HepG2 (cell line): Measurements from ENCODE around the gene NPDC1. TPM values are rescaled to one million over a fixed set of nuclear protein-coding genes. Genes with fewer than 3 reads are reported as not detected.
A peak's percentile ranks its signal among the peaks of the same experiment; 100 is the strongest.

Source experiments
- AHR ChIP-seq: IDR thresholded peaks from 2 replicates; pipeline ENCODE4 v1.6.1; 2018; ENCODE audit warnings: missing genetic modification reagents, missing compliant biosample characterization
- BORCS8-MEF2B ChIP-seq: sonication (generic); formaldehyde crosslinking; IDR thresholded peaks from 2 replicates; pipeline ENCODE4 v1.8.0; 2022; ENCODE audit warnings: mild to moderate bottlenecking, missing genetic modification reagents
- CSRNP1 ChIP-seq: sonication (generic); formaldehyde crosslinking; IDR thresholded peaks from 2 replicates; pipeline ENCODE4 v1.8.1; 2023; ENCODE audit warnings: mild to moderate bottlenecking, missing genetic modification reagents
- FOSL1 ChIP-seq: sonication (generic); formaldehyde crosslinking; IDR thresholded peaks from 2 replicates; pipeline ENCODE4 v1.9.0; 2021; ENCODE audit warnings: missing genetic modification reagents, borderline replicate concordance
- FOXA3 ChIP-seq: IDR thresholded peaks from 2 replicates; pipeline ENCODE4 v1.6.1; 2016; ENCODE audit warnings: missing genetic modification reagents, missing compliant biosample characterization
- GATAD2A ChIP-seq: IDR thresholded peaks from 2 replicates; pipeline ENCODE4 v1.6.1; 2016
- GRHL1 ChIP-seq: sonication (generic); formaldehyde crosslinking; conservative IDR thresholded peaks from 2 replicates; pipeline ENCODE4 v1.8.0; 2022; ENCODE audit warnings: missing genetic modification reagents
- HNRNPLL ChIP-seq: fragments of 200-400 bp; formaldehyde crosslinking; IDR thresholded peaks from 2 replicates; pipeline ENCODE4 v1.6.1; 2017; ENCODE audit warnings: mild to moderate bottlenecking, low read depth, low read length; ENCODE audit not compliant: poor library complexity, severe bottlenecking
- IRF1 ChIP-seq: sonication (generic); formaldehyde crosslinking; IDR thresholded peaks from 2 replicates; pipeline ENCODE4 v1.4.0; 2020; ENCODE audit warnings: low read depth, mild to moderate bottlenecking, missing genetic modification reagents
- KAT8 ChIP-seq: IDR thresholded peaks from 2 replicates; pipeline ENCODE4 v1.6.1; 2016; ENCODE audit warnings: missing genetic modification reagents, missing compliant biosample characterization
- SNAPC2 ChIP-seq: sonication (generic); formaldehyde crosslinking; IDR thresholded peaks from 2 replicates; pipeline ENCODE4 v1.8.1; 2022; ENCODE audit warnings: mild to moderate bottlenecking, missing genetic modification reagents
- U2AF2 ChIP-seq: fragments of 200-400 bp; formaldehyde crosslinking; IDR thresholded peaks from 2 replicates; pipeline ENCODE4 v1.6.1; 2017; ENCODE audit warnings: low read depth, mild to moderate bottlenecking, low read length
- ZBTB1 ChIP-seq: sonication (generic); formaldehyde crosslinking; IDR thresholded peaks from 2 replicates; pipeline ENCODE4 v1.4.0; 2020; ENCODE audit warnings: missing genetic modification reagents, borderline replicate concordance
- ZHX1 ChIP-seq: sonication (generic); formaldehyde crosslinking; IDR thresholded peaks from 2 replicates; pipeline ENCODE4 v1.8.1; 2022; ENCODE audit warnings: low read depth, mild to moderate bottlenecking, missing genetic modification reagents
- ZNF543 ChIP-seq: sonication (generic); formaldehyde crosslinking; IDR thresholded peaks from 2 replicates; pipeline ENCODE4 v1.4.0; 2020; ENCODE audit warnings: mild to moderate bottlenecking, missing genetic modification reagents
- polyA plus RNA-seq, 8 experiments: library from polyadenylated mRNA; depleted of rRNA in 3 of 8; stranded (reverse) in 7 of 8; unstranded in 1 of 8; fragments of >200 nt; fragmentation: Illumina TruSeq in 4 of 8; extraction: Trizol in 4 of 8; gene quantifications; 2 replicates each; pipeline versions ENCODE4 v1.2.1 to v1.2.3, GENCODE V29; 2011 to 2016; ENCODE audit warnings: low read depth in 4 of 8, missing spikeins in 1 of 8, mixed read lengths in 1 of 8; ENCODE audit not compliant: insufficient read depth in 1 of 8
- total RNA-seq, 5 experiments: library from RNA; depleted of rRNA; stranded (reverse); fragments of >200 nt; fragmentation: Illumina TruSeq; extraction: Trizol; gene quantifications; 2 replicates each; pipeline ENCODE4 v1.2.3, GENCODE V29; 2016; ENCODE audit warnings: low read depth in 1 of 5
- TF ChIP-seq, protein P1 (sequence below), 2 experiments: sonication (generic) in 1 of 2; formaldehyde crosslinking in 1 of 2; IDR thresholded peaks; 2 replicates each; pipeline versions ENCODE4 v1.6.1 to v1.9.0; 2014 to 2022; ENCODE audit warnings: antibody characterized with exemption in 1 of 2, borderline replicate concordance in 1 of 2, inconsistent platforms in 1 of 2, low read depth in 1 of 2, missing genetic modification reagents in 1 of 2

NPDC1 gene
- total and polyA plus RNA-seq, 2 of the 13 experiments (the other 11 are each of a cell fraction or from before 2014, with no cell fraction given), result 0.84 to 5.4 TPM

DNA sequence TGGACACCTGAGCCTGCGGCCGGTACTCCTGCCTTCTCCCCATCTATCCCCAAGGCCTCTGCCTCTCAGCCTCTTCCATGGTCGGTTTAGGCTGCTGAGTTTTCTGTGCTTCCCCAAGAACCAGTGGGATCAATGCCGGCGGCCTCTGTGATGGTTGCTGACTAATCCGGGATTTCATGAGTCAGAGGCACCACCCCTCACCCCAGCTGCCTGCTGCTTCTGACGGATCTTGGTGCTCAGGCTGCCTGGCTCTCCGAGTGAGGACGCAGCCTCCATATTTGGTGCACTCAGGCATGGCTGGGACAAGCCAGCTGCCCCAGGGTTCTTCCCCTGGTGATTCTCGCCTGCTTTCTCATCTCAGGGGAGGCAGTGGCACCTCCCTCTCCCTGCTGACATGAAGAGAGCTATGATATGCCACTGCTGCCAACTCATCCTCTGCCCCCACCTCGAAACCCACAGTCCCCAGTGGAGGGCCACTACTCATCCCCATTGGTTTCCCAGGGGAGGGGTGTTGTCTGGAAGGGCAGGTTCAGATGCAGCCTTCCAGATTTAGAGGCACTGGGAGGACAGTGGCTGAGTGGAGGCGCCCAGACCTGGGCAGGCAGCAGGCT is 37.5 kb upstream of the NPDC1 start (continued):
- TF ChIP-seq ZHX1 (CRISPR knock-in tag), result no peak
- TF ChIP-seq U2AF2, result no peak
- no peak for TF ChIP-seq ZBTB1
- peak; percentile 52; the same call in 1 of the 2 replicates for TF ChIP-seq FOSL1 (CRISPR knock-in tag)
- no peak for TF ChIP-seq ZNF543 (CRISPR knock-in tag)
- TF ChIP-seq KAT8, result no peak
- TF ChIP-seq GATAD2A (CRISPR knock-in tag), result 0 out of 2 replicates have a peak, but pooled peaks have one; percentile 27
- no peak for TF ChIP-seq CSRNP1 (CRISPR knock-in tag)
- TF ChIP-seq FOXA3 (CRISPR knock-in tag), result no peak
- TF ChIP-seq SNAPC2 (CRISPR knock-in tag), result no peak
- TF ChIP-seq HNRNPLL, result no peak
- TF ChIP-seq BORCS8-MEF2B (CRISPR knock-in tag), result no peak
- TF ChIP-seq IRF1 (CRISPR knock-in tag), result no peak
- no peak for TF ChIP-seq GRHL1 (CRISPR knock-in tag)
- TF ChIP-seq, protein P1, sequence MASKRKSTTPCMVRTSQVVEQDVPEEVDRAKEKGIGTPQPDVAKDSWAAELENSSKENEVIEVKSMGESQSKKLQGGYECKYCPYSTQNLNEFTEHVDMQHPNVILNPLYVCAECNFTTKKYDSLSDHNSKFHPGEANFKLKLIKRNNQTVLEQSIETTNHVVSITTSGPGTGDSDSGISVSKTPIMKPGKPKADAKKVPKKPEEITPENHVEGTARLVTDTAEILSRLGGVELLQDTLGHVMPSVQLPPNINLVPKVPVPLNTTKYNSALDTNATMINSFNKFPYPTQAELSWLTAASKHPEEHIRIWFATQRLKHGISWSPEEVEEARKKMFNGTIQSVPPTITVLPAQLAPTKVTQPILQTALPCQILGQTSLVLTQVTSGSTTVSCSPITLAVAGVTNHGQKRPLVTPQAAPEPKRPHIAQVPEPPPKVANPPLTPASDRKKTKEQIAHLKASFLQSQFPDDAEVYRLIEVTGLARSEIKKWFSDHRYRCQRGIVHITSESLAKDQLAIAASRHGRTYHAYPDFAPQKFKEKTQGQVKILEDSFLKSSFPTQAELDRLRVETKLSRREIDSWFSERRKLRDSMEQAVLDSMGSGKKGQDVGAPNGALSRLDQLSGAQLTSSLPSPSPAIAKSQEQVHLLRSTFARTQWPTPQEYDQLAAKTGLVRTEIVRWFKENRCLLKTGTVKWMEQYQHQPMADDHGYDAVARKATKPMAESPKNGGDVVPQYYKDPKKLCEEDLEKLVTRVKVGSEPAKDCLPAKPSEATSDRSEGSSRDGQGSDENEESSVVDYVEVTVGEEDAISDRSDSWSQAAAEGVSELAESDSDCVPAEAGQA (IDR thresholded peaks at IDR 0.05; ENCODE audit: low read depth), result no peak
- TF ChIP-seq, protein P1 (CRISPR knock-in tag; IDR thresholded peaks at IDR 0.05; ENCODE audit: borderline replicate concordance), result no peak
- no peak for TF ChIP-seq AHR (CRISPR knock-in tag)
